HG03521 (cell line): ENCODE results near the gene GPHA2.

Experiments used
- ATAC-seq: cut with Tn5 transposase; IDR thresholded peaks from one replicate; pipeline ENCODE4 v1.9.1; 2021; ENCODE audit warnings: mild to moderate bottlenecking, moderate library complexity; ENCODE audit not compliant: unreplicated experiment

Gene GPHA2

GRCh38 chr11:64911689-64912088, 24.0 kb downstream of the GPHA2 start:
- no peak for ATAC-seq

- no peak for ATAC-seq
Observed at GRCh38 chr11:64911142-64911541, 24.6 kb downstream of the GPHA2 start.

DNA sequence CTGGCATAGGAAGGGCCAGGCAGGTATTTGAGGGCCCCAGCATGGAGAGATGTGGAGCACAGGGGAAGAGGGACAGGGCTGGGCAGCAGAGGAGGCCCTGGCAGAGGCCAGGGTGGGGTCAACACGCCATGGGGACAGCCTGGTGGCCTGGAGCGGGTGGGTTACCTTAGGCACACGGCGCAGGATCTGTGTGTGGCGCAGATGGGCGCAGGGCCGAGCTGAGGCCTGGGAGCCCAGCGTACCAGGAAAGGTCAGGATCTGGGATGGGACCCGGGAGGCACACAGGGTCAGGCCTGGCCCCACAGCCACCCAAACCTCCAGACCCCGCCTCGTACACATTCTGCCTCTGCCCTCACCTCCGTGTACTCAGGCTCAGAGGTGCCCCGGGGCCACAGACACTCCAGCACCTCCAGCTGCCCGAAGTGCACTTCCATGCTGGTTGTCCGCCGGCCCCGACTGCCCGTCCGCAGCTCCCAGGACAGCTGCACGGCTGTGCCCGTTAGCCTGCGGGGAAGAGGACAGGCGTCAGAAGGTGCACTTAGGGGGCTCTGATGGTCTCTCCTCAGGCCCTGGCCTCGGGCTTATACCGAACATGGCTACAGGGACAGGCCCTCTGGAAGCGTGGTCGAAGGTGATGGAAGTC, 25.1 kb downstream of the GPHA2 start:
- no peak for ATAC-seq

DNA sequence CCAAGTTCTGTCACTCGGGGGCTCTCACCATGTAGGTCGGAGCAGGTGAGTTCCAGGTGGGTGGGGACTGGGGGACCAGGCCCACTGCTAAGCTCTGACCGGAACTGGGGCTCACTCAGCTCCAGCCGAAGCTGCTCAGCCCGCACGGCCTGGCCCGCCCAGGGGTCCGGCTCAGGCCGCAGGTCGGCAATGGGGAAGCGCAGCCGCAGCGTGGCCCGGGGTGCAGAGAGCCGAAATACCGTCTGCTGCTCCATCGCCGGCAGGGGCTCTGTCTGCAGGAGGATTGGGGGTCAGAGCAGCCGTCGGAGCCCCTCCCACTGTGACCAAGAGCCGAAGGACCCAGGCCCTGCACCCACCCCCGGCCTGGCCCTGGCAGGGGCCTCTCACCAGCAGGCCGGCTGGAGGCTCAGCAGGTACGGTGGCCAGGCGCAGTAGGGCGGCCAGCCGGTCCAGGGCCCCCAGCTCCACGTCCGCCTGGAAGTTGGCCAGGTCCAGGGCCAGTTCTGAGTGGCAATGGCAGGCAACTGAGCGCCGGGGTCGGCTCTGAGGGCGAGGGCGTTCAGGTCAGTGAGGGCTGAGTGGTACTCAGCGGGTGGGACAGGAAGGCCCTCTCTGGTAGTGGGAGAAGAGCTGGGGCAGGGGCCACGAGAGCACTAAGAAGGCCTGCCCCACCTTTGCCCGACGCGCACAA, 25.9 kb downstream of the GPHA2 start:
- ATAC-seq, result no peak

GRCh38 chr11:64908766-64909165, 26.9 kb downstream of the GPHA2 start:
- no peak for ATAC-seq

DNA sequence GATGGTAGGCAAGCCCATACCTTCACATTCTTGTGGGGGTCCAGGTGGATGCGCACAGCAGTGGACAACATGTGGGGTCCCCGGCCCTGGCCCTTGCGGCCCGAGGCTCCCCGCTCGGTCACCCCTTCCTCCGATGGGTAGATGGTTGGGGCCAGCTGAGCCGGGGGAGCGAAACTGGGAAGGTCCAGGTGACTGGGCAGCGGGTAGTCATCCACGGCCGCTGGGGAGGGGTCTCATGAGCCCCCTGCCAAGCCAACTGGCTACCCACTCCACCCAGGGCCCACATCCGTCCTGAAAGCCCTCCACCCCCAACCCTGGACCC, 29.4 kb downstream of the GPHA2 start:
- ATAC-seq, result no peak

- ATAC-seq, result no peak
Observed at GRCh38 chr11:64905516-64906313, 30.0 kb downstream of the GPHA2 start.

DNA sequence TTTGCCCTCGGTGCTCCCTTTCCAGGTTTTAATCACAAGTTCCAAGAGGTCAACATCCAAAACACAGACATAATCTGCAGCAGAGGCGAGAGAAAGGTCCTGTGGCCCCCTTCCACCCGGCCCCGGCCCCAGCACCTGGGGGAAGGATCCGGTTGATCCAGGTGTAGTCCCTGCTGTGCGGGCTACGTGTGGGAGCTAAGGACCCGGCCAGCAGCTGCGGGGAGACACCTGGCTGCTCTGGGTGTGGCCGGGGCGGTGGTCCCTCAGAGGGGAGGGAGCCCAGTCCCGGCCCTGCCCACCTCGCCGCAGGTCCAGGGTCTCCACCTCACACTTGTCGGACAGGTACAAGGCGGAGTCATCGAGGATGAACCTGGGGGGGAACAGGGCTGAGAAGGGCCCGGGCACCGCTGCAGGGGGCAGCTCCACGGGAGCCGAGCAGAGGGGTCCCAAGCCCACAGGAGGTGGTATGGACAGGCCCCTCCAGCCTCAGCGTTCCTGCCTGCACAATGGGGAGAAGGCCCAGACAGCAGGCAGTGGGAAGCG, 32.3 kb downstream of the GPHA2 start:
- no peak for ATAC-seq

- no peak for ATAC-seq
Observed at GRCh38 chr11:64902102-64902900, 33.4 kb downstream of the GPHA2 start.

GRCh38 chr11:64900774-64901173, 34.9 kb downstream of the GPHA2 start:
- no peak for ATAC-seq

- no peak for ATAC-seq
Observed at GRCh38 chr11:64900263-64900678, 35.4 kb downstream of the GPHA2 start.

- no peak for ATAC-seq
Observed at GRCh38 chr11:64898541-64898940, 37.2 kb downstream of the GPHA2 start.

DNA sequence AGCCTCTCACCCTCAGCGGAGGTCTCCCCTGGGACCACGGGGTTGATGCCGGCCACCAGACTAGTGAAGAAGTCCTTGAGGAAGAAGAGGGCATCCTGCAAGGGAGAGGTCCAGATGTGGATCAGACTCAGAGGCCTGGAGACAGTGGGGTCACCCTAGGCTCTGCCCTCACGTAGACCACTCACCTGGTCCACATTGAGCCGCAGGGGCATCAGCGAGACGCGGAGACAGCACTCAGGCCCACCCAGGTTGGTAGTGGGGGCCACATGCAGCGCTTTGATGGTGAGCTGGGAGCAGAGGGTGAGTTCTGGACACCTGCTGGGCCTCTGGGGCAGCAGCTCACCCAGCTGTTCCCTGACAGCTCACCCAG, 37.6 kb downstream of the GPHA2 start:
- ATAC-seq, result no peak

GRCh38 chr11:64897381-64898075, 38.2 kb downstream of the GPHA2 start:
- ATAC-seq, result no peak

DNA sequence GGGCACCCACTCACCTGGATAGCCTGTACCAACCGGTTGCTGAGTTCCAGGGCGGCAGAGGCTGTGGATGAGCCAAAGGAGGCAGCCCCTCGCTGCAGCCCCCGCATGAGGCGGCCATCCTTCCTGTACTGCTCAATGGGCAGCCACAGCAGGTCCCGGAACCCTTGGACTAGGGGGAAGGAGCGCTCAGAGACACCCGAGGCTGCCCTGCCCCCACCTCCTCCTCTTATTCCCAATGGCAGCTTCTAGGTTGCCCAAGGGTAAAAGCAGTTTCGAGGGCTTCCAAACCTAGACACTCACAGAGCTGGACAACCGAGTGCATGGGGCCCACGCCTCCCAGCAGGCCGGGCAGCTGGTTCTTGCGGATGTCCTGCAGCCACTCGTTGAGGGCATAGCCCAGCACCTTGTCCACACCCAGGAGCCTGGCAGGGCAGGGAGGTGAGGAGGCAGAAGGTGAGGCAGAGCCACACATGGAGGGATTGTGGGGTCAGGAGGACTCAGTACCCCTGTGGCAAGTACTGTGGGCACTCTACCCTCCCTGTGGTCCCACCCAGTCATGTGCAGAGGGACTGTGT, 39.2 kb downstream of the GPHA2 start:
- no peak for ATAC-seq

DNA sequence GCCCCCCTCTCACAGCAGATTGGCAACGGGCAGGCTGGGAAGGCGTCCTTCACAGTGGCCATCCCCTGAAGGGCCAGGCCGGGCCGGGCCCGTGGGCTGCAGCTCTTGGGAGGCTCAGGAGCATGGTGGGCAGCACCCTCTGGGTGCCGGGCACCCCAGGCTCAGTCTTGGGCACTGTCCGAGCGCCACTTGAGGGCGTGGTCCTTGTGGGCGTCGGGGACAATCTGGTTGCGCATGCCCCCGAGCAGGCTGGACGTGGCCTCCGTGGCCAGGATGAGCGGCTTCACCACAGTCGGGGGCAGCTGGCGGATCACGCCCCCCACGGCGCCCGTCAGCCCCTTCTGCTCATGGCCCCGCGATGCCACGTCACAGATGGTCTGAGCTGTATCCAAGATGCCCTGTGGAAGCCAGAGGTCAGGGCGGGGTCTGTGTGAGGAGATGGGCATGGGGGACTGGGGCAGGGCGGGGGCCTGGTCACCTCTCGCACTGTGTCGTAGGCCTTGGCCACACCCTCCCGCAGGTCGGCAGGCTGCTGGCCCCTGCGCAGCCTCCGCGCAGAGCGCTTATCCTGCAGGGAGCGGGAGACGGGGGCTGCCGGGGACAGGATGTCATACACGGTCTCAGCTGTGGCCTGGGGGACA, 40.8 kb downstream of the GPHA2 start:
- ATAC-seq, result no peak

- no peak for ATAC-seq
Observed at GRCh38 chr11:64894070-64894811, 41.5 kb downstream of the GPHA2 start.

GRCh38 chr11:64893194-64894069, 42.3 kb downstream of the GPHA2 start:
- ATAC-seq, result no peak
